HepG2 (cell line): ENCODE results near the gene FAIM2. TPM values are rescaled to one million over a fixed set of nuclear protein-coding genes. Genes with fewer than 3 reads are reported as not detected.

Source experiments
- ATAC-seq: fragments of 200-7000 bp; cut with Tn5 transposase; 3 replicates; pipeline ENCODE4 v1.9.1; 2020; ENCODE audit warnings: mild to moderate bottlenecking, moderate library complexity
- BruUV-seq: library from RNA; stranded (reverse); fragments of 400-500 nt; replicated peaks from 2 replicates; lab custom pipeline; 2021; lab: Mats Ljungman, UMichigan
- CTCF ChIA-PET: fragments of 300-600 bp; formaldehyde crosslinking; extraction: SDS; loops from one replicate; lab custom pipeline; 2021; ENCODE audit warnings: low total read pairs, inconsistent platforms, low intra/inter-chr PET ratio; lab: Yijun Ruan, JAX
- POLR2A ChIA-PET: fragments of 350-600 bp; sonication (Branson Sonifier 250); formaldehyde crosslinking; loops from one replicate; lab custom pipeline; 2020; ENCODE audit warnings: antibody characterized with exemption, inconsistent platforms; lab: Yijun Ruan, JAX
- DNase-seq: peaks from one replicate; pipeline ENCODE4 v3.0.0-alpha.2; 2015; ENCODE audit warnings: low spot score
- FAIRE-seq: peaks from 3 replicates; lab custom pipeline; 2011; peaks lifted over from hg19 to GRCh38; lab: Jason Lieb, UNC
- H2AFZ ChIP-seq: one replicate; pipeline ENCODE4 v1.6.1; 2011; ENCODE audit warnings: low read length, inconsistent platforms
- H3K27ac ChIP-seq: fragments of 300-600 bp; 3 replicates; pipeline ENCODE4 v1.8.0; 2011; ENCODE audit warnings: mixed run types, mild to moderate bottlenecking, mixed read lengths, low read length, inconsistent platforms; ENCODE audit not compliant: insufficient read depth; ENCODE audit errors: extremely low read length
- H3K27me3 ChIP-seq, 2 experiments: fragments of 200-600 bp in 1 of 2; 2 replicates in 1 of 2; 3 replicates in 1 of 2; pipeline versions ENCODE4 v1.6.0 to v1.8.0; 2011; ENCODE audit warnings: low read length in 2 of 2, mild to moderate bottlenecking in 2 of 2, moderate library complexity in 2 of 2, inconsistent platforms in 1 of 2; ENCODE audit not compliant: insufficient read depth in 2 of 2, control insufficient read depth in 1 of 2
- H3K36me3 ChIP-seq, 2 experiments: fragments of 200-600 bp in 1 of 2; replicated peaks in 1 of 2; 2 replicates in 1 of 2; 3 replicates in 1 of 2; pipeline versions ENCODE4 v1.5.1 to v1.8.0; 2011; ENCODE audit warnings: low read length in 2 of 2, inconsistent platforms in 1 of 2; ENCODE audit not compliant: insufficient read depth in 2 of 2, control insufficient read depth in 1 of 2
- H3K4me1 ChIP-seq: 2 replicates; pipeline ENCODE4 v1.5.1; 2012; ENCODE audit warnings: low read length, inconsistent platforms; ENCODE audit not compliant: insufficient read depth
- H3K4me2 ChIP-seq: 2 replicates; pipeline ENCODE4 v1.6.0; 2011; ENCODE audit warnings: low read depth, low read length, inconsistent platforms
- H3K4me3 ChIP-seq, 3 experiments: fragments of 200-600 bp in 1 of 3; sonication (generic), shearing (Covaris generic) in 1 of 3; replicated peaks in 1 of 3; 2 replicates each; pipeline ENCODE4 v1.5.1; 2011 to 2016; ENCODE audit warnings: low read length in 3 of 3, inconsistent platforms in 2 of 3, low read depth in 2 of 3, mild to moderate bottlenecking in 2 of 3, control low read depth in 1 of 3, mixed read lengths in 1 of 3; ENCODE audit not compliant: insufficient read depth in 1 of 3
- H3K79me2 ChIP-seq: one replicate; pipeline ENCODE4 v1.6.1; 2011; ENCODE audit warnings: low read length, inconsistent platforms; ENCODE audit not compliant: insufficient read depth
- H3K9ac ChIP-seq: 2 replicates; pipeline ENCODE4 v1.6.0; 2011; ENCODE audit warnings: mild to moderate bottlenecking, low read depth, low read length, inconsistent platforms; ENCODE audit not compliant: insufficient read depth
- H3K9me3 ChIP-seq: 2 replicates; pipeline ENCODE4 v1.5.1; 2012; ENCODE audit warnings: mild to moderate bottlenecking, low read length
- H4K20me1 ChIP-seq: 2 replicates; pipeline ENCODE4 v1.6.0; 2011; ENCODE audit warnings: inconsistent platforms, mild to moderate bottlenecking, low read length, moderate library complexity; ENCODE audit not compliant: insufficient read depth
- ARNT ChIP-seq: fragments of 450-650 bp; IDR thresholded peaks from 2 replicates; pipeline ENCODE4 v1.6.1; 2017
- CBX1 ChIP-seq: IDR thresholded peaks from one replicate; pipeline ENCODE4 v1.6.1; 2016; ENCODE audit warnings: antibody characterized with exemption, low read depth
- CC2D1A ChIP-seq: sonication (generic); formaldehyde crosslinking; IDR thresholded peaks from 2 replicates; pipeline ENCODE4 v1.8.1; 2023; ENCODE audit warnings: mild to moderate bottlenecking, missing genetic modification reagents
- NBN ChIP-seq: fragments of 450-650 bp; conservative IDR thresholded peaks from 2 replicates; pipeline ENCODE4 v1.6.1; 2017
- NCOR1 ChIP-seq: fragments of 200-600 bp; sonication (generic); IDR thresholded peaks from 2 replicates; pipeline ENCODE4 v1.7.0; 2017; ENCODE audit warnings: antibody characterized with exemption, low read length, borderline replicate concordance
- NR2F1 ChIP-seq, 2 experiments: fragments of 450-650 bp in 1 of 2; formaldehyde crosslinking in 1 of 2; IDR thresholded peaks; 2 replicates each; pipeline versions ENCODE4 v1.5.0 to v1.6.1; 2016 to 2020; ENCODE audit warnings: mild to moderate bottlenecking in 1 of 2, missing compliant biosample characterization in 1 of 2, missing genetic modification reagents in 1 of 2, moderate library complexity in 1 of 2
- RARA ChIP-seq: IDR thresholded peaks from 2 replicates; pipeline ENCODE4 v1.6.1; 2016; ENCODE audit warnings: missing genetic modification reagents, missing compliant biosample characterization
- SRSF1 ChIP-seq: fragments of 200-400 bp; formaldehyde crosslinking; optimal IDR thresholded peaks from 2 replicates; pipeline ENCODE3; 2017; ENCODE audit warnings: mild to moderate bottlenecking, low read depth, low read length, moderate library complexity
- ZIK1 ChIP-seq: sonication (generic); formaldehyde crosslinking; IDR thresholded peaks from 2 replicates; pipeline ENCODE4 v1.5.0; 2020; ENCODE audit warnings: mild to moderate bottlenecking, low read depth, missing genetic modification reagents, borderline replicate concordance
- ZNF720 ChIP-seq: sonication (generic); formaldehyde crosslinking; IDR thresholded peaks from 2 replicates; pipeline ENCODE4 v1.4.0; 2020; ENCODE audit warnings: missing genetic modification reagents
- WGBS: methylation state at CpG from one replicate; pipeline ENCODE4 v1.1.6; 2017; ENCODE audit warnings: low lambda C conversion rate; 5-methylcytosine and 5-hydroxymethylcytosine counted together
- in situ Hi-C: cut with HindIII; loops from 2 replicates; pipeline ENCODE4 v1.10.0; 2017; ENCODE audit warnings: low pct_unique_long_range_greater_than_20kb; ENCODE audit not compliant: extremely low pct_ligation_motif_present
- intact Hi-C: fragments of 100-400 bp; cut with micrococcal nuclease; formaldehyde crosslinking; loops from one replicate; pipeline ENCODE4 v1.10.0; 2022; ENCODE audit not compliant: unreplicated experiment
- polyA plus RNA-seq, 8 experiments: library from polyadenylated mRNA; depleted of rRNA in 3 of 8; stranded (reverse) in 7 of 8; unstranded in 1 of 8; fragments of >200 nt; fragmentation: Illumina TruSeq in 4 of 8; extraction: Trizol in 4 of 8; gene quantifications; 2 replicates each; pipeline versions ENCODE4 v1.2.1 to v1.2.3, GENCODE V29; 2011 to 2016; ENCODE audit warnings: low read depth in 4 of 8, missing spikeins in 1 of 8, mixed read lengths in 1 of 8; ENCODE audit not compliant: insufficient read depth in 1 of 8
- total RNA-seq, 5 experiments: library from RNA; depleted of rRNA; stranded (reverse); fragments of >200 nt; fragmentation: Illumina TruSeq; extraction: Trizol; gene quantifications; 2 replicates each; pipeline ENCODE4 v1.2.3, GENCODE V29; 2016; ENCODE audit warnings: low read depth in 1 of 5
- TF ChIP-seq, protein P1 (sequence below): sonication (generic); formaldehyde crosslinking; IDR thresholded peaks from 2 replicates; pipeline ENCODE4 v1.5.0; 2020; ENCODE audit warnings: missing genetic modification reagents
- TF ChIP-seq, protein P2 (sequence below): sonication (generic); formaldehyde crosslinking; IDR thresholded peaks from 2 replicates; pipeline ENCODE4 v1.5.0; 2020; ENCODE audit warnings: missing genetic modification reagents, mild to moderate bottlenecking, borderline replicate concordance

The FAIM2 gene
- total and polyA plus RNA-seq, 2 of the 13 experiments (the other 11 are each of a cell fraction or from before 2014, with no cell fraction given): not detected

DNA sequence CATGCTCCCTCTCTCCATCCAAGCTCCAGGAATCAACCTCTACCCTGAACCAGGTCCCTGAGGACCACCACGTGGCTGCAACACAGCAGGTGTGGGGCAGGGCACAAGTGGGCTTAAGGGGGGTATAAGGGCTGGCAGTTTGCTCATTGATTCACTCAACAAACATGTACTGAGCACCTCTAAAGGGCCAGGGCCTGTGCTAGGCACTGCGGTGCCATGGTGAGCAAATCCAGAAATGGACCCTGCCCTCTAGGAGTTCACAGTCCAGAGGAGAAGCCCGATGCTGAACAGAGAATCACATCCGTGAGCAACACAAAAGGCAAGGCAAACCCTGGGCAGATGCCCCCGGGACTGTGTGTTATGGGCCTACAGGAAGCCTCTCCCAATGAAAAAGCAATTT lies 40.3 kb upstream of the FAIM2 start (continued):
- TF ChIP-seq, protein P1, sequence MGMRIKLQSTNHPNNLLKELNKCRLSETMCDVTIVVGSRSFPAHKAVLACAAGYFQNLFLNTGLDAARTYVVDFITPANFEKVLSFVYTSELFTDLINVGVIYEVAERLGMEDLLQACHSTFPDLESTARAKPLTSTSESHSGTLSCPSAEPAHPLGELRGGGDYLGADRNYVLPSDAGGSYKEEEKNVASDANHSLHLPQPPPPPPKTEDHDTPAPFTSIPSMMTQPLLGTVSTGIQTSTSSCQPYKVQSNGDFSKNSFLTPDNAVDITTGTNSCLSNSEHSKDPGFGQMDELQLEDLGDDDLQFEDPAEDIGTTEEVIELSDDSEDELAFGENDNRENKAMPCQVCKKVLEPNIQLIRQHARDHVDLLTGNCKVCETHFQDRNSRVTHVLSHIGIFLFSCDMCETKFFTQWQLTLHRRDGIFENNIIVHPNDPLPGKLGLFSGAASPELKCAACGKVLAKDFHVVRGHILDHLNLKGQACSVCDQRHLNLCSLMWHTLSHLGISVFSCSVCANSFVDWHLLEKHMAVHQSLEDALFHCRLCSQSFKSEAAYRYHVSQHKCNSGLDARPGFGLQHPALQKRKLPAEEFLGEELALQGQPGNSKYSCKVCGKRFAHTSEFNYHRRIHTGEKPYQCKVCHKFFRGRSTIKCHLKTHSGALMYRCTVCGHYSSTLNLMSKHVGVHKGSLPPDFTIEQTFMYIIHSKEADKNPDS (CRISPR knock-in tag): no peak
- no peak for TF ChIP-seq ZNF720 (CRISPR knock-in tag)
- no peak for TF ChIP-seq SRSF1
- no peak for TF ChIP-seq RARA (CRISPR knock-in tag)
- TF ChIP-seq CBX1: no peak
- no peak for TF ChIP-seq NBN

DNA sequence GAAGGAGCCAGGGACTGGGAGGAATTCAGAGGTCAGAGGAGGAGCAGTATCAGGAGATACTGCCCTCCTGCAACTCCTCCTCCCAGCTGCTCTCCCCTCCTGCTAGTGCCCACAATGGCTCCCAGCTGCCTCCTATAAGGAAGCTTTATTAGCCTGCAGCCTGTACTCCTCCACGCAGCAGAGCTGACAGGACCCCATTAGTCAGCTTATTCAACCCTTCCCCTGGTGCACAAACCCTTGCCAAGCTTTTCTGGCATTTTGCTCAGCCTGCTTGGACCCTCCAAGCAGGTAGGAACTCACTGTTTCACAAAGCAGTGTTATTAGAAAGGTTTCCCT lies 39.9 kb upstream of the FAIM2 start:
- H3K4me1 ChIP-seq: peaks cover 29% of the 10 kb centered on the region
- H3K27ac ChIP-seq: no peak overlapping the region
- no peak for FAIRE-seq
- H3K9me3 ChIP-seq: no peaks in the 10 kb centered on the region
- DNase-seq: no peak
- H2AFZ ChIP-seq: no peak overlapping the region
- intact Hi-C loops (loop anchor here (10.0 kb wide), 1 partner anchor 79 kb away; no protein-coding TSS in a partner anchor), in situ Hi-C loops (loop anchor here (5.0 kb wide), 1 partner anchor 76 kb away; no protein-coding TSS in a partner anchor)
- peaks cover 4 to 9% of the 10 kb centered on the region in 2 experiments; a peak in 3 of 5 replicates for H3K27me3 ChIP-seq
- H3K4me3 ChIP-seq: no peak overlapping the region
- H4K20me1 ChIP-seq: no peaks in the 10 kb centered on the region
- H3K4me2 ChIP-seq: no peak overlapping the region
- ChIA-PET POLR2A (no interaction called here), CTCF (no interaction called here)
- 55% methylated on average over 1 of the region's 1 CpG for WGBS
- TF ChIP-seq CC2D1A (CRISPR knock-in tag): no peak
- TF ChIP-seq NR2F1 (CRISPR knock-in tag; IDR thresholded peaks at IDR 0.05): no peak
- TF ChIP-seq ZIK1 (CRISPR knock-in tag): no peak
- no peak for TF ChIP-seq NCOR1
- TF ChIP-seq, protein P2, sequence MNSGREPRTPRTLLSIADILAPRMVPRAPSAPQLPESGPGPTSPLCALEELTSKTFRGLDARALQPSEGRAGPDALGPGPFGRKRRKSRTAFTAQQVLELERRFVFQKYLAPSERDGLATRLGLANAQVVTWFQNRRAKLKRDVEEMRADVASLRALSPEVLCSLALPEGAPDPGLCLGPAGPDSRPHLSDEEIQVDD (CRISPR knock-in tag): no peak
- no peak for TF ChIP-seq ARNT
- no peak for ATAC-seq
- no peaks in the 10 kb centered on the region for H3K79me2 ChIP-seq
- no peaks in the 10 kb centered on the region for H3K36me3 ChIP-seq
- no TSS peak for BruUV-seq
- no peak overlapping the region for H3K9ac ChIP-seq
